ENCODE results near the gene IGSF3. TPM values are rescaled to one million over a fixed set of nuclear protein-coding genes. Genes with fewer than 3 reads are reported as not detected.

The IGSF3 gene
- total and polyA plus RNA-seq, 2 of the 8 experiments (the other 6 are each of a cell fraction or from before 2014, with no cell fraction given), result 30.0 to 32.2 TPM

DNA sequence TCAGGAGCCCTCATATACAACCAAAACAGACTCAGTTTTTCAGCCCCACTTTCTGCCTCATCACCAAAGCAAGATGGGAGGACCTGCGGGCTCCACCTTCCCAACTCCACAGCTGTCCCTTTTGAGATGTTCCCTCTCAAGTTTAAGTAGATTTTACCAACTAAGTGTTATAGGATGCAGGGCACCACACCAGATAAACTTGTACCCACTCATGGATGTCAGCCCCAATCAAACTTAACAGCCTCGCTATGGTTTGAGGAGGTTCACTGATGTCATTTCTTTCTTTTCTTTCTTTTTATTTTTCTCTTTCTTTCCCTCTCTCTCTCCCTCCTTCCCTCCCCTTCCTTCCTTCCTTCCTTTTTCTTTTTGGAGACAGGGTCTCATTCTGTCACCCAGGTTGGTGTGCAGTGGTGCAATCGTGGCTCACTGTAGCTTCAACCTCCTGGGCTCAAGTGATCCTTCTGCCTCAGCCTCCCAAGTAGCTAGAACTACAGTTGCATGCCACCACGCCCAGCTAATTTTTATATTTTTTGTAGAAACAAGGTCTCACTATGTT, 110.1 kb downstream of the IGSF3 start:
- Histone ChIP-seq H4K20me1 (replicated peaks in 1 of 2; ENCODE audit: control insufficient read depth in 1 of 2, insufficient read depth in 2 of 2, low read length in 2 of 2) (no peaks in the 10 kb centered on the region), H3K23ac (ENCODE audit: insufficient read length) (no peak overlapping the region), H3K4me2 (ENCODE audit: insufficient read depth in 1 of 2, low read depth in 2 of 2, low read length in 2 of 2) (no peak overlapping the region), H3K79me1 (ENCODE audit: low read depth, low read length) (no peaks in the 10 kb centered on the region; the same call in 1 of the 2 replicates), H2BK5ac (ENCODE audit: low read depth, low read length) (no peak overlapping the region), H3K23me2 (ENCODE audit: low read depth, low read length) (no peaks in the 10 kb centered on the region), H3K18ac (ENCODE audit: extremely low read depth, low read length) (no peak overlapping the region), H3K9me3 (ENCODE audit: insufficient read depth in 2 of 2, low read depth in 1 of 2, low read length in 1 of 2) (no peaks in the 10 kb centered on the region), H2BK15ac (ENCODE audit: low read length) (no peak overlapping the region), H3K4me1 (replicated peaks in 1 of 4; ENCODE audit: control insufficient read depth in 3 of 4, insufficient read depth in 4 of 4, low read length in 3 of 4) (peaks cover 0 to 7% (median 3%) of the 10 kb centered on the region in 4 experiments; a peak in 3 of 7 replicates), H3K27ac (ENCODE audit: low read depth, low read length) (no peak overlapping the region), H3K36me3 (ENCODE audit: control insufficient read depth in 2 of 4, insufficient read depth in 4 of 4, low read length in 3 of 4) (no peaks in the 10 kb centered on the region), H4K91ac (replicated peaks; ENCODE audit: insufficient read length, low read length) (no peak overlapping the region), H4K8ac (ENCODE audit: extremely low read depth, insufficient read depth, low read length) (no peak overlapping the region), H2AFZ (ENCODE audit: low read length) (no peak overlapping the region), H3K9ac (replicated peaks in 1 of 4; ENCODE audit: extremely low read depth in 1 of 4, low read depth in 3 of 4, low read length in 3 of 4) (no peak overlapping the region), H3K14ac (ENCODE audit: insufficient read length) (no peak overlapping the region), H2BK20ac (ENCODE audit: low read length) (no peak overlapping the region), H3K27me3 (replicated peaks in 1 of 4; ENCODE audit: control insufficient read depth in 3 of 4, extremely low read depth in 1 of 4, insufficient read depth in 3 of 4, low read length in 3 of 4) (no peaks in the 10 kb centered on the region), H2BK12ac (ENCODE audit: low read depth, low read length) (no peak overlapping the region), H3K4me3 (ENCODE audit: extremely low read depth in 1 of 4, insufficient read depth in 2 of 4, low read depth in 3 of 4, low read length in 4 of 4) (no peak overlapping the region), H2AK5ac (ENCODE audit: low read depth, low read length) (no peak overlapping the region), H4K5ac (ENCODE audit: insufficient read length, low read depth, low read length) (no peak overlapping the region), H3K4ac (replicated peaks; ENCODE audit: insufficient read length, low read depth, low read length) (no peak overlapping the region), H3K79me2 (ENCODE audit: control insufficient read depth in 1 of 2, insufficient read depth in 2 of 2, low read length in 2 of 2) (no peaks in the 10 kb centered on the region; a peak in 1 of 4 replicates), H2BK120ac (replicated peaks; ENCODE audit: low read depth, low read length) (no peak overlapping the region), H3K56ac (replicated peaks; ENCODE audit: insufficient read length, low read depth, low read length) (no peak overlapping the region)
- CTCF ChIA-PET (ENCODE audit: partially characterized antibody), result interaction anchor here (1.0 to 1.3 kb wide), 2 partner anchors 11 to 12 kb away, joined by 3 read pairs; no protein-coding TSS in a partner anchor
- FAIRE-seq, result no peak
- TF ChIP-seq RXRA (IDR thresholded peaks at IDR 0.05; ENCODE audit: insufficient read depth, low read depth, low read length) (no peak), POLR2A (IDR thresholded peaks at IDR 0.05; ENCODE audit: control extremely low read depth in 1 of 2, low read depth in 2 of 2, low read length in 2 of 2) (no peak), RFX5 (IDR thresholded peaks at IDR 0.05; ENCODE audit: borderline replicate concordance, low read depth, low read length) (no peak), EP300 (IDR thresholded peaks at IDR 0.05; ENCODE audit: borderline replicate concordance in 1 of 2, low read depth in 2 of 2, low read length in 2 of 2) (no peak)
- POLR2A ChIA-PET (ENCODE audit: partially characterized antibody), result interaction anchor here (1.1 kb wide), 1 partner anchor 9 kb away, joined by 3 read pairs; no protein-coding TSS in a partner anchor
- WGBS, 2 experiments (ENCODE audit: extremely low coverage in 1 of 2, insufficient coverage in 1 of 2, insufficient read length in 1 of 2, insufficient replicate concordance in 2 of 2, low coverage in 1 of 2, low lambda C conversion rate in 2 of 2, missing lambda C conversion rate in 1 of 2), result 90% methylated on average over 4 of the region's 4 CpGs; no CpG with 5 or more reads in 1 of the 2 experiments
- no peak for DNase-seq (ENCODE audit: low read depth in 1 of 2, low spot score in 2 of 2)

Data from H1 (cell line).